ENCODE measurements around the gene FCGR2B. TPM values are rescaled to one million over a fixed set of nuclear protein-coding genes. Genes with fewer than 3 reads are reported as not detected.
"Not testable (repeated sequence)": the region's sequence is repeated elsewhere in the genome, so short reads cannot be mapped to it uniquely, and the experiment has no call there.

FCGR2B gene
- total RNA-seq, 1 donor from 2014 or later: 0.19 TPM

GRCh38 chr1:161691846-161692245 lies 28.9 kb downstream of the FCGR2B start:
- Mint-ChIP-seq H3K4me1 (ENCODE audit: unreplicated experiment) (no peaks in the 10 kb centered on the region), H3K36me3 (no peaks in the 10 kb centered on the region), H3K27me3 (peaks cover 31% of the 10 kb centered on the region), H3K9me3 (peaks cover 7% of the 10 kb centered on the region), H3K4me3 (no peak overlapping the region), H3K27ac (no peak overlapping the region)
- no peak for TF ChIP-seq CTCF (conservative IDR thresholded peaks at IDR 0.05)
- no peak for DNase-seq (ENCODE audit: extremely low spot score, unreplicated experiment)

DNA sequence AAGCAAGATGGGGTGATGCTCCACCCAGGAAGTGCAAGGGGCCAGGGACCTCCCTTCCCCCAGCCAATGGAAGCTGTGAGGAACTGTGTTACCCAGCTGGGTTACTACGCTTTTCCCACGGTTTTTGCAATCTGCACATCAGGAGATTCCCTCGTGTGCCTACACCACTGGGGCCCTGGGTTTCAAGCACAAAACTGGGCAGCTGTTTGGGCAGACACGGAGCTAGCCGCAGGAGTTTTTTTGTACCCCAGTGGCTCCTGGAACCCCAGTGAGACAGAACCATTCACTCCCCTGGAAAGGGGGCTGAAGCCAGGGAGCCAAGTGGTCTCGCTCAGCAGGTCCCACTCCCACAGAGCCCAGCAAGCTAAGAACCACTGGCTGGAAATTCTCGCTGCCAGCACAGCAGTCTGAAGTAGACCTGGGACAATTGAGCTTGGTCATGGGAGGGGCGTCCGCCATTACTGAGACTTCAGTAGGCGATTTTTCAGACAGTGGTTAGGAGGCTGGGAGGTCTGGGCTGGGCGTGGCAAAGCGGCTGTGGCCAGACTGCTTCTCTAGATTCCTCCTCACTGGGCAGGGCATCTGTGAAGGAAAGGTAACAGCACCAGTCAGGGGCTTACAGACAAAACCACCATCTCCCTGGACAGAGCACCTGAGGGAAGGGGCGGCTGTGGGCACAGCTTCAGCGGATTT lies 30.2 kb downstream of the FCGR2B start:
- DNase-seq (ENCODE audit: extremely low spot score, unreplicated experiment); H3K36me3 Mint-ChIP-seq; H3K4me3 Mint-ChIP-seq; H3K9me3 Mint-ChIP-seq; H3K27ac Mint-ChIP-seq; H3K4me1 Mint-ChIP-seq (ENCODE audit: unreplicated experiment): not testable (repeated sequence)
- H3K27me3 Mint-ChIP-seq: peaks cover 43% of the 10 kb centered on the region

GRCh38 chr1:161698302-161698701 lies 35.4 kb downstream of the FCGR2B start:
- not testable (repeated sequence) for H3K9me3 Mint-ChIP-seq; H3K4me3 Mint-ChIP-seq; DNase-seq (ENCODE audit: extremely low spot score, unreplicated experiment); H3K4me1 Mint-ChIP-seq (ENCODE audit: unreplicated experiment); H3K36me3 Mint-ChIP-seq; H3K27ac Mint-ChIP-seq
- peaks cover 43% of the 10 kb centered on the region for H3K27me3 Mint-ChIP-seq

DNA sequence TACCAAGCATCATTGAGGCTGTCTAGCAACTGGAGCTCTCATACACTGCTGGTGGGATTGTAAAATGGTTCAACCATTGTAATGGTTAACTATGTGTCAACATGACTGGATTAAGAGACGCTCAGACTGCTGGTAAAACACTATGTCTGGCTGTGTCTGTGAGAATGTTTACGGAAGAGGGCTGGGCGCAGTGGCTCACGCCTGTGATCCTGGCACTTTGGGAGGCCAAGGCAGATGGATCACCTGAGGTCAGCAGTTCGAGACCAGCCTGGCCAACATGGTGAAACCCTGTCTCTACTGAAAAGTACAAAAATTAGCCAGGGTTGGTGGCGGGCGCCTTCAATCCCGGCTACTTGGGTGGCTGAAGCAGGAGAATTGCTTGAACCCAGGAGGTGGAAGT lies 39.3 kb downstream of the FCGR2B start:
- Mint-ChIP-seq H3K27me3 (peaks cover 15% of the 10 kb centered on the region), H3K9me3 (no peaks in the 10 kb centered on the region), H3K27ac (no peak overlapping the region), H3K36me3 (no peaks in the 10 kb centered on the region), H3K4me1 (ENCODE audit: unreplicated experiment) (no peaks in the 10 kb centered on the region), H3K4me3 (no peak overlapping the region)
- DNase-seq (ENCODE audit: extremely low spot score, unreplicated experiment): no peak
- no peak for TF ChIP-seq CTCF (conservative IDR thresholded peaks at IDR 0.05)

DNA sequence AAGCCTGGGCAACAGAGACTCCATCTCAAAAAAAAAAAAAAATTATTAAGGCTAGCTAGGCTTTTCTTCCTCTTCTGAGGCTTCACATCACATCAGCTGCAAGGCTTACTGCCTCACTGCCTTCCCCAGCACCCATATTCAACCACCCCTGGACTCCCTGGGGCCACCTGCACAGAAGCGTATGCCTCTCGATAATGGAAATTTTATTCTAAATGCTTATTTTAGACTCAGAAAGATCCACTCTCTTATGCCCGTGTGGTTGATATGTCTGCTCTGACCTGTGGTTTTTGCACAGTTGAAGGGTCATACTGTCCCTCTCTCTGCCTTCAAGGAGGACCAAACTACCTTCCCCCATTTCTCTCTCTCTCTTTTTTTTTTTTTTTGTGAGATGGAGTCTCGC lies 42.6 kb downstream of the FCGR2B start:
- Mint-ChIP-seq H3K27ac (no peak overlapping the region), H3K36me3 (no peaks in the 10 kb centered on the region)

DNA sequence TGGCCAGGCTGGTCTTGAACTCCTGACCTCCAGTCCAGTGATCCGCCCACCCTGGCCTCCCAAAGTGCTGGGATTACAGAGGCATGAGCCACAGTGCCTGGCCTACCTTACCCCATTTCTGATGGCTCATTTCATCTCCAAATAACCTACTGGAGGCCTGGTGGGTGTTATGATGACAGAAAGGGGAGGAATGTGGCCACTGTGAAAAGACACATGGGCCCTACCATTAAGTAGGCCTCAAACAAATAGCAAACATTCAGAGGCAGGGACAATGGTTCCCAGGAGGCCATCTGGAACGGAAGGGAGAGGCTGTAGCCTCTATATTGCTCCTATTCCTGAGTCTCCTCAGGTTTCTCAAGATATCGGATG lies 43.2 kb downstream of the FCGR2B start:
- H3K4me3 Mint-ChIP-seq: no peak overlapping the region
- no peak overlapping the region for H3K27ac Mint-ChIP-seq
- no peaks in the 10 kb centered on the region for H3K4me1 Mint-ChIP-seq (ENCODE audit: unreplicated experiment)
- DNase-seq (ENCODE audit: extremely low spot score, unreplicated experiment): no peak
- peaks cover 17% of the 10 kb centered on the region for H3K27me3 Mint-ChIP-seq
- H3K36me3 Mint-ChIP-seq: no peaks in the 10 kb centered on the region
- no peak for TF ChIP-seq CTCF (conservative IDR thresholded peaks at IDR 0.05)
- H3K9me3 Mint-ChIP-seq: no peaks in the 10 kb centered on the region

More for the DNA sequence above, 42.6 kb downstream of the FCGR2B start:
- H3K9me3 Mint-ChIP-seq: no peaks in the 10 kb centered on the region
- no peak overlapping the region for H3K4me3 Mint-ChIP-seq
- no peaks in the 10 kb centered on the region for H3K4me1 Mint-ChIP-seq (ENCODE audit: unreplicated experiment)
- no peak for DNase-seq (ENCODE audit: extremely low spot score, unreplicated experiment)
- peaks cover 16% of the 10 kb centered on the region for H3K27me3 Mint-ChIP-seq
- no peak for TF ChIP-seq CTCF (conservative IDR thresholded peaks at IDR 0.05)
